ENCODE results near the gene CTAGE9.

The CTAGE9 gene

GRCh38 chr6:131673184-131673583 is 37.6 kb downstream of the CTAGE9 start:
- DNase-seq (ENCODE audit: low read depth, low spot score), result no peak

- no peak for DNase-seq (ENCODE audit: low read depth, low spot score)
Observed at GRCh38 chr6:131669891-131670290, 40.9 kb downstream of the CTAGE9 start.

DNA sequence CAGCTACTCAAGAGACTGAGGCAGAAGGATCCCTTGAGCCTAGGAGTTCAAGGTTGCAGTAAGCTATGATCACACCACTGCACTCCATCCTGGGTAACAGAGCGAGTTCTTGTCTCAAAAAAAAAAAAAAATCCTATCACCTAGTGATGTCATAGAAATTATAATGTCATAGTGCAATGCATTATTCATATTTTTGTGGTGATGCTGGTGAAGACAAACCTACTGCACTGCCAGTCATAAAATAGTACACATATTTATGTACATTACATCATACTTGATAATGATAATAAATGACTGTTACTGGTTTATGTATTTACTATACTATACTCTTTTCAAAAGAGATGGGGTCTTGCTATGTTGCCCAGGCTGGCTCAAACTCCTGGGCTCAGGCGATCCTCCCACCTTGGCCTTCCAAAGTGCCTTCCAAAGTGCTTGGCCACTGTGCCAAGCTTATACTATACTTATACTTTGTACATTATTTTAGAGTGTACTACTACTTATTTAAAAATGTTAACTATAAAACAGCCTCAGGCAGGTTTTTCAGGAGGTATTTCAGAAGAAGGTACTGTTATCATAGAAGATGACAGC is 47.1 kb downstream of the CTAGE9 start:
- no peak for DNase-seq (ENCODE audit: low read depth, low spot score)

DNA sequence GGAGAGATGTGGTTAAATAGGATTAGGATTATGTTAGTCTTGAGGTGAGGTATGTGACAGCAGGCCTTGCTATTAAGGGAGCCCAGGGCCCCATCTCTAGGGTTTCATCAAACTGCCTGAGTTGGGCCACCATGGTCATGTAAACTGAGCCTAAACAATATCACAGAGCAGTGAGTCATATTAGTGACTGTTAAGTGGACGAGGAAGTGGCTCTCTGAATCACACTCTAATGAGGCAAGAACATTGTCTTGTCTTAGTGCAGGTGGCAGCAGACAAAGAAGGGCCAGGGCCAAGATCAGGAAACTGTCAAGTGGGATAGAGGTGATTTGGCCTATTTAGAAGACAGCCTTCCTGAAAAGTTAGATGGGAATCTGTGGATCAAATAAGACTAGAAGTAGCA is 50.6 kb downstream of the CTAGE9 start:
- no peak for DNase-seq (ENCODE audit: low read depth, low spot score)

Data from smooth muscle cell of the brain vasculature (primary cell).